Keratinocyte (primary cell): ENCODE data around the gene SEC24A. TPM values are rescaled to one million over a fixed set of nuclear protein-coding genes. Genes with fewer than 3 reads are reported as not detected.

Experiments
- DNase-seq: peaks from one replicate; pipeline ENCODE4 v3.0.0-alpha.2; 2011; ENCODE audit warnings: low read depth, missing footprints, low spot score
- FAIRE-seq: peaks from 2 replicates; lab custom pipeline; 2011; peaks lifted over from hg19 to GRCh38; lab: Jason Lieb, UNC
- H2AFZ ChIP-seq: 2 replicates; pipeline ENCODE4 v1.6.0; 2012; ENCODE audit warnings: low read length, control low read depth, inconsistent platforms; ENCODE audit not compliant: control insufficient read depth
- H3K27ac ChIP-seq: 2 replicates; pipeline ENCODE4 v1.5.1; 2011; ENCODE audit warnings: low read length; ENCODE audit not compliant: control insufficient read depth, insufficient read depth
- H3K27me3 ChIP-seq: 3 replicates; pipeline ENCODE4 v1.6.0; 2011; ENCODE audit warnings: low read length; ENCODE audit not compliant: control insufficient read depth, insufficient read depth; ENCODE audit errors: extremely low read depth
- H3K36me3 ChIP-seq, 2 experiments: 2 replicates in 1 of 2; 3 replicates in 1 of 2; pipeline ENCODE4 v1.5.1; 2011; ENCODE audit warnings: low read length in 2 of 2, mild to moderate bottlenecking in 1 of 2; ENCODE audit not compliant: control insufficient read depth in 2 of 2, insufficient read depth in 2 of 2; ENCODE audit errors: extremely low read depth in 1 of 2
- H3K4me1 ChIP-seq: 3 replicates; pipeline ENCODE4 v1.5.1; 2011; ENCODE audit warnings: low read length; ENCODE audit not compliant: control insufficient read depth, insufficient read depth; ENCODE audit errors: extremely low read depth
- H3K4me2 ChIP-seq: 3 replicates; pipeline ENCODE4 v1.6.0; 2011; ENCODE audit warnings: low read depth, low read length; ENCODE audit not compliant: control insufficient read depth, insufficient read depth; ENCODE audit errors: extremely low read depth
- H3K4me3 ChIP-seq, 3 experiments: fragments of 200-600 bp in 1 of 3; sonication (generic) in 1 of 3; 2 replicates in 2 of 3; 3 replicates in 1 of 3; pipeline ENCODE4 v1.5.1; 2011 to 2016; ENCODE audit warnings: low read length in 3 of 3, mild to moderate bottlenecking in 3 of 3, control low read depth in 2 of 3, inconsistent platforms in 1 of 3, low read depth in 1 of 3, mixed read lengths in 1 of 3, mixed run types in 1 of 3, moderate library complexity in 1 of 3; ENCODE audit not compliant: control insufficient read depth in 2 of 3, insufficient read depth in 2 of 3; ENCODE audit errors: extremely low read depth in 1 of 3
- H3K79me2 ChIP-seq: 2 replicates; pipeline ENCODE4 v1.6.0; 2012; ENCODE audit warnings: low read length; ENCODE audit not compliant: control insufficient read depth, insufficient read depth
- H3K9ac ChIP-seq: 3 replicates; pipeline ENCODE4 v1.6.0; 2011; ENCODE audit warnings: low read length; ENCODE audit not compliant: control insufficient read depth, insufficient read depth; ENCODE audit errors: extremely low read depth
- H3K9me1 ChIP-seq: 3 replicates; pipeline ENCODE4 v1.6.0; 2011; ENCODE audit warnings: low read length; ENCODE audit not compliant: control insufficient read depth, insufficient read depth; ENCODE audit errors: extremely low read depth
- H3K9me3 ChIP-seq: 2 replicates; pipeline ENCODE4 v1.5.1; 2012; ENCODE audit warnings: low read depth, low read length; ENCODE audit not compliant: control insufficient read depth
- H4K20me1 ChIP-seq: 3 replicates; pipeline ENCODE4 v1.6.0; 2011; ENCODE audit warnings: low read length; ENCODE audit not compliant: control insufficient read depth, insufficient read depth; ENCODE audit errors: extremely low read depth
- EZH2 ChIP-seq: IDR thresholded peaks from one replicate; pipeline ENCODE4 v1.6.1; 2012; ENCODE audit warnings: inconsistent platforms, mild to moderate bottlenecking, low read length, moderate library complexity
- dilution Hi-C: fragments of 300-500 bp; cut with MboI; formaldehyde crosslinking; loops from one replicate; pipeline ENCODE4 v1.7.0; 2020; ENCODE audit warnings: low sequenced_read_pairs; ENCODE audit not compliant: extremely low pct_ligation_motif_present
- polyA plus RNA-seq, 5 experiments: library from polyadenylated mRNA; depleted of rRNA in 3 of 5; stranded (reverse) in 3 of 5; stranded (forward) in 1 of 5; unstranded in 1 of 5; fragments of >200 nt; gene quantifications; 1 replicate in 1 of 5; 2 replicates in 3 of 5; 3 replicates in 1 of 5; pipeline versions ENCODE4 v1.2.1 to v1.2.3, GENCODE V29; 2011 to 2012; ENCODE audit warnings: missing spikeins in 2 of 5, low read depth in 1 of 5, low replicate concordance in 1 of 5
- TF ChIP-seq, protein P1 (sequence below), 3 experiments: IDR thresholded peaks in 1 of 3; conservative IDR thresholded peaks in 1 of 3; optimal IDR thresholded peaks in 1 of 3; 2 replicates in 2 of 3; 3 replicates in 1 of 3; pipeline versions ENCODE3 to v1.5.1; 2011; ENCODE audit warnings: low read length in 3 of 3, mild to moderate bottlenecking in 3 of 3, moderate library complexity in 2 of 3, control low read depth in 1 of 3, inconsistent platforms in 1 of 3; ENCODE audit not compliant: insufficient read depth in 2 of 3; ENCODE audit errors: extremely low read depth in 1 of 3

The SEC24A gene
- polyA plus RNA-seq, 1 donor (not counting 4 experiments of a cell fraction or from before 2014, with no cell fraction given), result 18.3 TPM

DNA sequence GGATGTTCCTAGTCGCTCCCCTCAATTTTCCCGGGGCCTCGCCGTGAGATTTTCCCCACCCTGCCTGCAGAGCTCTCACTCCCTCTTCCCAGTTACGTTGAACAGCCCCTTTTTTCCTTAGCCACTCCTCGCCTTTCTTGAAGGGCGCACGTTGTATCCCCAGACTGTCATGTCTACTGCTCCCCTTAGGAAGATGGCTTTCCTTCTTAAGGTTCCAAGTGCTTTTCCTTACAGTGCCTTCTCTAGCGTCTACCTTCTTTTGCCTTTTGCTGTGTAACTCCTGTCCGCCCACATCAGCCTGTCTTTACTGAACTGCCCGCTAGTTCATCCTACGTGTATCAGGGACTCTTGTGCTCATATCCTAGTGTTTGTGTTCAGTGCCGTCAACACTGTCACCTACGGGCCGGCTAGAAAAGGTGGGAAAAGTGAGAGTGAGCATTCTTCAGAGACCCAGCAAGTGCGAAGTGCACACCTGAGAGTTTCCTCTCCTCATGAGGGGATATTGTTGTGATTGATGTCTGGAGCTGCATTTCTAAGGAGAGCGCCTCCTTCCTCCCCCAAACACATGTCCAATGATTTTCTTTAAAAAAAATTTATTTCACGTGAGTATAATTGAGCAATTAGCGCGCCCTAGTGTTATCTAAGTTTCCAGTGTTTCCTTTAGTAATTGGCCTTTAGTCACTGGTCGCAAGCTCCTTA lies 90.5 kb downstream of the SEC24A start:
- DNase-seq (no peak), FAIRE-seq (peak; percentile 29)
- Histone ChIP-seq H3K9me1 (no peaks in the 10 kb centered on the region), H3K36me3 (peaks cover 2 to 3% of the 10 kb centered on the region in 2 experiments), H3K9ac (peak overlapping the region; percentile 96), H3K27me3 (no peaks in the 10 kb centered on the region), H4K20me1 (no peaks in the 10 kb centered on the region), H3K9me3 (no peaks in the 10 kb centered on the region), H3K27ac (peak overlapping the region; percentile 86), H3K79me2 (peaks cover 31% of the 10 kb centered on the region), H3K4me2 (peak overlapping the region; percentile 90), H3K4me1 (peaks cover 11% of the 10 kb centered on the region), H3K4me3 (peak overlapping the region; percentile 76 to 94 (median 90)), H2AFZ (peak overlapping the region; percentile 93)
- TF ChIP-seq EZH2, result no peak
- TF ChIP-seq, protein P1, sequence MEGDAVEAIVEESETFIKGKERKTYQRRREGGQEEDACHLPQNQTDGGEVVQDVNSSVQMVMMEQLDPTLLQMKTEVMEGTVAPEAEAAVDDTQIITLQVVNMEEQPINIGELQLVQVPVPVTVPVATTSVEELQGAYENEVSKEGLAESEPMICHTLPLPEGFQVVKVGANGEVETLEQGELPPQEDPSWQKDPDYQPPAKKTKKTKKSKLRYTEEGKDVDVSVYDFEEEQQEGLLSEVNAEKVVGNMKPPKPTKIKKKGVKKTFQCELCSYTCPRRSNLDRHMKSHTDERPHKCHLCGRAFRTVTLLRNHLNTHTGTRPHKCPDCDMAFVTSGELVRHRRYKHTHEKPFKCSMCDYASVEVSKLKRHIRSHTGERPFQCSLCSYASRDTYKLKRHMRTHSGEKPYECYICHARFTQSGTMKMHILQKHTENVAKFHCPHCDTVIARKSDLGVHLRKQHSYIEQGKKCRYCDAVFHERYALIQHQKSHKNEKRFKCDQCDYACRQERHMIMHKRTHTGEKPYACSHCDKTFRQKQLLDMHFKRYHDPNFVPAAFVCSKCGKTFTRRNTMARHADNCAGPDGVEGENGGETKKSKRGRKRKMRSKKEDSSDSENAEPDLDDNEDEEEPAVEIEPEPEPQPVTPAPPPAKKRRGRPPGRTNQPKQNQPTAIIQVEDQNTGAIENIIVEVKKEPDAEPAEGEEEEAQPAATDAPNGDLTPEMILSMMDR (optimal IDR thresholded peaks at IDR 0.05 in 1 of 3, IDR thresholded peaks at IDR 0.05 in 1 of 3, conservative IDR thresholded peaks at IDR 0.05 in 1 of 3; ENCODE audit: extremely low read depth in 1 of 3, insufficient read depth in 2 of 3, low read length in 3 of 3), result peak; percentile 11 to 36 (median 13)
- dilution Hi-C loops, result no loop called here

DNA sequence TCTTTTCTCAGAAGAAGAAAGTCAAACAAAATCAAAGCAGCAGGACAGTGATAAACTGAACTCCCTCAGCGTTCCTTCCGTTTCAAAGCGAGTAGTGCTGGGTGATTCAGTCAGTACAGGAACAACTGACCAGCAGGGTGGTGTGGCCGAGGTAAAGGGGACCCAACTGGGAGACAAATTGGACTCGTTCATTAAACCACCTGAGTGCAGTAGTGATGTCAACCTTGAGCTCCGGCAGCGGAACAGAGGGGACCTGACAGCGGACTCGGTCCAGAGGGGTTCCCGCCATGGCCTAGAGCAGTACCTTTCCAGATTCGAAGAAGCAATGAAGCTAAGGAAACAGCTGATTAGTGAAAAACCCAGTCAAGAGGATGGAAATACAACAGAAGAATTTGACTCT lies 92.5 kb downstream of the SEC24A start:
- Histone ChIP-seq H2AFZ (no peak overlapping the region), H3K9ac (no peak overlapping the region), H3K4me3 (no peak overlapping the region), H3K4me2 (no peak overlapping the region), H3K27ac (no peak overlapping the region), H3K36me3 (peaks cover 2 to 3% of the 10 kb centered on the region in 2 experiments), H4K20me1 (no peaks in the 10 kb centered on the region), H3K9me1 (no peaks in the 10 kb centered on the region), H3K4me1 (peaks cover 11% of the 10 kb centered on the region), H3K79me2 (peaks cover 31% of the 10 kb centered on the region), H3K27me3 (no peaks in the 10 kb centered on the region), H3K9me3 (no peaks in the 10 kb centered on the region)
- FAIRE-seq (no peak), DNase-seq (no peak)
- dilution Hi-C loops, result no loop called here
- TF ChIP-seq, protein P1 (optimal IDR thresholded peaks at IDR 0.05 in 1 of 3, IDR thresholded peaks at IDR 0.05 in 1 of 3, conservative IDR thresholded peaks at IDR 0.05 in 1 of 3; ENCODE audit: extremely low read depth in 1 of 3, insufficient read depth in 2 of 3, low read length in 3 of 3), result no peak
- TF ChIP-seq EZH2, result no peak
